ENCODE measurements around the gene SPATA31A6. TPM values are rescaled to one million over a fixed set of nuclear protein-coding genes. Genes with fewer than 3 reads are reported as not detected.
"Not testable (repeated sequence)": the region's sequence is repeated elsewhere in the genome, so short reads cannot be mapped to it uniquely, and the experiment has no call there.

SPATA31A6 gene
- not detected for total RNA-seq (2021; ENCODE audit: unreplicated experiment)
- polyA plus RNA-seq (2012) = not detected in 2 replicates
- not detected for Bru-seq, nascent RNA
- BruChase-seq, experiment 1, labeled RNA remaining after a 6-hour chase = not detected
- BruChase-seq, experiment 2, labeled RNA remaining after a 2-hour chase = not detected
- long read RNA-seq = 0 reads

- H3K27ac ChIP-seq (ENCODE audit: low read depth, low read length); H3K79me2 ChIP-seq (ENCODE audit: insufficient read depth, low read length); H3K4me1 ChIP-seq (ENCODE audit: control insufficient read depth in 1 of 2, insufficient read depth in 2 of 2, low read length in 2 of 2); H3K9me2 ChIP-seq (ENCODE audit: insufficient read depth); RAD21 ChIA-PET (ENCODE audit: low non-redundant PET in 1 of 2, low total read pairs in 2 of 2, uncharacterized antibody in 2 of 2, unreplicated experiment in 2 of 2); H4K20me1 ChIP-seq (ENCODE audit: insufficient read depth); H3K4me3 ChIP-seq (replicated peaks in 1 of 2; ENCODE audit: low read depth in 1 of 2, low read length in 2 of 2); POLR2A ChIA-PET; DNase-seq (ENCODE audit: low read depth, low spot score); BruUV-seq (replicated peaks); H3K27me3 ChIP-seq (ENCODE audit: insufficient read depth, low read length); ATAC-seq; intact Hi-C loops (cut with micrococcal nuclease); H3K9me3 ChIP-seq (ENCODE audit: control insufficient read depth in 1 of 2, insufficient read depth in 1 of 2, low read depth in 1 of 2, low read length in 2 of 2); H3K4me2 ChIP-seq (ENCODE audit: low read length); H3K36me3 ChIP-seq (ENCODE audit: control insufficient read depth in 1 of 2, insufficient read depth in 2 of 2, low read length in 2 of 2); CTCF ChIA-PET; H3K9ac ChIP-seq (ENCODE audit: low read length); H2AFZ ChIP-seq (ENCODE audit: low read depth, low read length, poor library complexity, severe bottlenecking): not testable (repeated sequence)
Measured at GRCh38 chr9:42183359-42183758, at the start of gene SPATA31A6. TSS of gene SPATA31A6 (plus strand) at chr9:42183659. CDS start at chr9:42183688, 29 bp downstream.

GRCh38 chr9:42160299-42160698 is 23.2 kb upstream of the SPATA31A6 start:
- H3K27ac ChIP-seq (ENCODE audit: low read depth, low read length); intact Hi-C loops (cut with micrococcal nuclease); H3K9me3 ChIP-seq (ENCODE audit: control insufficient read depth in 1 of 2, insufficient read depth in 1 of 2, low read depth in 1 of 2, low read length in 2 of 2); H3K9me2 ChIP-seq (ENCODE audit: insufficient read depth); H4K20me1 ChIP-seq (ENCODE audit: insufficient read depth); H3K27me3 ChIP-seq (ENCODE audit: insufficient read depth, low read length); BruUV-seq (replicated peaks); CTCF ChIA-PET; RAD21 ChIA-PET (ENCODE audit: low non-redundant PET in 1 of 2, low total read pairs in 2 of 2, uncharacterized antibody in 2 of 2, unreplicated experiment in 2 of 2); H3K4me1 ChIP-seq (ENCODE audit: control insufficient read depth in 1 of 2, insufficient read depth in 2 of 2, low read length in 2 of 2); H3K4me2 ChIP-seq (ENCODE audit: low read length); H3K36me3 ChIP-seq (ENCODE audit: control insufficient read depth in 1 of 2, insufficient read depth in 2 of 2, low read length in 2 of 2); POLR2A ChIA-PET; ATAC-seq; H3K79me2 ChIP-seq (ENCODE audit: insufficient read depth, low read length); H3K4me3 ChIP-seq (replicated peaks in 1 of 2; ENCODE audit: low read depth in 1 of 2, low read length in 2 of 2); H3K9ac ChIP-seq (ENCODE audit: low read length): not testable (repeated sequence)
- TF ChIP-seq RAD21 (IDR thresholded peaks at IDR 0.05; ENCODE audit: low read depth) (peak; percentile 52), CTCF (IDR thresholded peaks at IDR 0.05 in 2 of 3, conservative IDR thresholded peaks at IDR 0.05 in 1 of 3; ENCODE audit: borderline replicate concordance in 1 of 3, insufficient read depth in 1 of 3, low read depth in 2 of 3, low read length in 2 of 3) (peak; percentile 29 to 53 (median 45); a peak in 5 of 6 replicates)
- DNase-seq (ENCODE audit: low read depth, low spot score) = peak; percentile 53
- peak overlapping the region; percentile 93 for H2AFZ ChIP-seq (ENCODE audit: low read depth, low read length, poor library complexity, severe bottlenecking)

GRCh38 chr9:42219861-42220260 is 36.4 kb downstream of the SPATA31A6 start:
- H3K36me3 ChIP-seq (ENCODE audit: control insufficient read depth in 1 of 2, insufficient read depth in 2 of 2, low read length in 2 of 2); CTCF ChIA-PET; H3K4me1 ChIP-seq (ENCODE audit: control insufficient read depth in 1 of 2, insufficient read depth in 2 of 2, low read length in 2 of 2); H3K27ac ChIP-seq (ENCODE audit: low read depth, low read length); H3K9me3 ChIP-seq (ENCODE audit: control insufficient read depth in 1 of 2, insufficient read depth in 1 of 2, low read depth in 1 of 2, low read length in 2 of 2); H3K4me3 ChIP-seq (replicated peaks in 1 of 2; ENCODE audit: low read depth in 1 of 2, low read length in 2 of 2); intact Hi-C loops (cut with micrococcal nuclease); DNase-seq (ENCODE audit: low read depth, low spot score); H3K79me2 ChIP-seq (ENCODE audit: insufficient read depth, low read length); H3K27me3 ChIP-seq (ENCODE audit: insufficient read depth, low read length); ATAC-seq; POLR2A ChIA-PET; H3K9ac ChIP-seq (ENCODE audit: low read length); H3K9me2 ChIP-seq (ENCODE audit: insufficient read depth); RAD21 ChIA-PET (ENCODE audit: low non-redundant PET in 1 of 2, low total read pairs in 2 of 2, uncharacterized antibody in 2 of 2, unreplicated experiment in 2 of 2); H3K4me2 ChIP-seq (ENCODE audit: low read length); BruUV-seq (replicated peaks); H4K20me1 ChIP-seq (ENCODE audit: insufficient read depth); H2AFZ ChIP-seq (ENCODE audit: low read depth, low read length, poor library complexity, severe bottlenecking): not testable (repeated sequence)

GRCh38 chr9:42223230-42223629 is 39.8 kb downstream of the SPATA31A6 start:
- H3K4me1 ChIP-seq (ENCODE audit: control insufficient read depth in 1 of 2, insufficient read depth in 2 of 2, low read length in 2 of 2); H3K27me3 ChIP-seq (ENCODE audit: insufficient read depth, low read length); H4K20me1 ChIP-seq (ENCODE audit: insufficient read depth); H3K9ac ChIP-seq (ENCODE audit: low read length); CTCF ChIA-PET; H3K4me3 ChIP-seq (replicated peaks in 1 of 2; ENCODE audit: low read depth in 1 of 2, low read length in 2 of 2); H3K9me2 ChIP-seq (ENCODE audit: insufficient read depth); POLR2A ChIA-PET; H3K36me3 ChIP-seq (ENCODE audit: control insufficient read depth in 1 of 2, insufficient read depth in 2 of 2, low read length in 2 of 2); RAD21 ChIA-PET (ENCODE audit: low non-redundant PET in 1 of 2, low total read pairs in 2 of 2, uncharacterized antibody in 2 of 2, unreplicated experiment in 2 of 2); H3K79me2 ChIP-seq (ENCODE audit: insufficient read depth, low read length); intact Hi-C loops (cut with micrococcal nuclease); H2AFZ ChIP-seq (ENCODE audit: low read depth, low read length, poor library complexity, severe bottlenecking); DNase-seq (ENCODE audit: low read depth, low spot score); H3K27ac ChIP-seq (ENCODE audit: low read depth, low read length); H3K9me3 ChIP-seq (ENCODE audit: control insufficient read depth in 1 of 2, insufficient read depth in 1 of 2, low read depth in 1 of 2, low read length in 2 of 2); BruUV-seq (replicated peaks): not testable (repeated sequence)
- peak overlapping the region; percentile 45 for H3K4me2 ChIP-seq (ENCODE audit: low read length)
- ATAC-seq = peak; percentile 66

Data from HCT116 (cell line).